Kidney (tissue), 14 donors: Measurements from ENCODE around the gene PMPCA. TPM values are rescaled to one million over a fixed set of nuclear protein-coding genes. Genes with fewer than 3 reads are reported as not detected.

Experiments used
- DNase-seq, 5 donors: peaks; one replicate each; pipeline ENCODE4 v3.0.0-alpha.2; 2013 to 2020
- FAIRE-seq: peaks from 2 replicates; lab custom pipeline; 2012; peaks lifted over from hg19 to GRCh38; lab: Jason Lieb, UNC
- H3K27ac ChIP-seq, 2 donors: one replicate each; pipeline ENCODE4 v1.7.0; 2013; ENCODE audit warnings: low read depth in 2 of 2, low read length in 2 of 2, inconsistent platforms in 1 of 2
- H3K27me3 ChIP-seq: one replicate; pipeline ENCODE4 v1.7.1; 2013; ENCODE audit warnings: low read length, inconsistent platforms; ENCODE audit not compliant: control insufficient read depth, insufficient read depth
- H3K36me3 ChIP-seq, 3 donors: one replicate each; pipeline versions ENCODE4 v1.7.0 to v1.7.1; 2013; ENCODE audit warnings: low read length in 3 of 3, control low read depth in 1 of 3, inconsistent platforms in 1 of 3; ENCODE audit not compliant: insufficient read depth in 3 of 3, control insufficient read depth in 2 of 3
- H3K4me1 ChIP-seq, 3 donors: one replicate each; pipeline versions ENCODE4 v1.7.0 to v1.7.1; 2013; ENCODE audit warnings: low read length in 3 of 3, inconsistent platforms in 1 of 3, low read depth in 1 of 3; ENCODE audit not compliant: control insufficient read depth in 2 of 3, insufficient read depth in 2 of 3
- H3K4me3 ChIP-seq, 3 donors: one replicate each; pipeline versions ENCODE4 v1.7.0 to v1.8.1; 2013; ENCODE audit warnings: low read length in 3 of 3, control low read depth in 1 of 3, inconsistent platforms in 1 of 3
- H3K9ac ChIP-seq, 3 donors: one replicate each; pipeline versions ENCODE4 v1.7.0 to v1.7.1; 2013; ENCODE audit warnings: low read length in 3 of 3, control low read depth in 1 of 3, inconsistent platforms in 1 of 3
- H3K9me3 ChIP-seq, 3 donors: one replicate each; pipeline versions ENCODE4 v1.7.0 to v1.7.1; 2013; ENCODE audit warnings: low read length in 3 of 3, control low read depth in 1 of 3, inconsistent platforms in 1 of 3; ENCODE audit not compliant: control insufficient read depth in 2 of 3, insufficient read depth in 1 of 3
- intact Hi-C: fragments of 100-400 bp; cut with DNase I; formaldehyde crosslinking; loops from one replicate; pipeline ENCODE4 v1.11.1; 2022
- polyA plus RNA-seq: library from polyadenylated mRNA; stranded (reverse); fragments of 350-450 nt; fragmentation: Illumina TruSeq; extraction: RNeasy Lipid Tissue Mini Kit (QIAGEN cat#74804); gene quantifications from one replicate; pipeline ENCODE4 v1.2.3, GENCODE V29; 2014; ENCODE audit warnings: low read depth, low replicate concordance; ENCODE audit not compliant: insufficient read depth
- total RNA-seq: library from RNA; stranded (reverse); fragmentation: NEBNext Ultra II Directional; extraction: Animal tissue kit (Norgen Biotek cat#: 25700); gene quantifications from one replicate; pipeline ENCODE4 v1.2.1, GENCODE V29; 2021
- TF ChIP-seq, protein P1 (sequence below): IDR thresholded peaks from 3 replicates; pipeline ENCODE4 v1.5.1; 2012; ENCODE audit warnings: mild to moderate bottlenecking, moderate library complexity, borderline replicate concordance; ENCODE audit not compliant: insufficient read depth; ENCODE audit errors: extremely low read depth
- donor health status: control.
- donor health status: control.
- donor health status: control.
- donor health status: control.
- donor health status: control.
- donor health status: DM: yes; HTN: yes; CAD: no.
- donor health status: Normal renal cell carcinoma (clear cell type).

PMPCA gene
- total and polyA plus RNA-seq, 2 donors from 2014 or later, result 45.6 to 50.1 TPM

DNA sequence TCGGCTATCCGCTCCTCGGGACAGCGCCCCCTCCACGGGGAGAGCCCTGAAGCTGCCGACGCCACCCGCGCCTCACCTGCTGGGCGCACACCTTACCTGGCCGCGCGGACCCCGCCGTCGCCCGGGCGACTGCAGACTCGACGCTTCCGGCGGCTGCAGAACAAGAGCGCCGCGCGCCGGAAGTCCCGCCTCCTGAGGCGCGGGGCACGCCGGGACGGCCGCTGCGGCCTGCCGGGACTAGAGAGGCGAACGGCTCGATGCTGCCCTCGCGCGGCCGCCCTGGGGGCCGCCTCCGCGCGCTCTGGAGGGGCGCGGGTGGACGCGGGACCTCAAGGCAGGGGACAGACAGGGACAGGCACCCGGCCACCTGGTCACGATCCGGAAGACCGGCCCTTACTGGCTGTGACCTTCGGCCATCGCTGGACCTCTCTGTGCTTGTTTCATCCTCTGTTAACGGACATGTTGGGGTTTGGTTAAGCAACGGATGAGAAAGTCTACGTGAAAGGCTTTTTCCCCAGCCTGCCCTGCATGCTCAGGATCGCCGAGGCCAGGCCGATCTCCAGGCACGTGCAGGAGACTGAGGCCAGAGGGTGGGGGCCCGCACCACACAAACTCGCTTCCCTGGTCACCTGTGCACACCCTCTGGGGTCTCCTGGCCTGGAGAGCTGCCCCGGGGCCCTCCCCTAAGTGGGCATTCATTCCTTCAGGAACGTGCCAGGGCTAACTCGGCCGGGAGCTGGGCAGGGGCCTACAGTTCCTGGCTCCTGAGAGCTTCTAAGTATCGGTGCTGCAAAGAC lies 10.2 kb upstream of the PMPCA start, which contains the start of gene SNAPC4:
TSS of gene SNAPC4 (minus strand) at position 133 of the 797 bp plus-strand sequence. CDS start 1,742 bp downstream, outside the sequence.
- peak within 1 kb of the TSS; percentile 44 to 69 (median 52) for H3K9ac ChIP-seq
- intact Hi-C loops, result no loop called here

DNA sequence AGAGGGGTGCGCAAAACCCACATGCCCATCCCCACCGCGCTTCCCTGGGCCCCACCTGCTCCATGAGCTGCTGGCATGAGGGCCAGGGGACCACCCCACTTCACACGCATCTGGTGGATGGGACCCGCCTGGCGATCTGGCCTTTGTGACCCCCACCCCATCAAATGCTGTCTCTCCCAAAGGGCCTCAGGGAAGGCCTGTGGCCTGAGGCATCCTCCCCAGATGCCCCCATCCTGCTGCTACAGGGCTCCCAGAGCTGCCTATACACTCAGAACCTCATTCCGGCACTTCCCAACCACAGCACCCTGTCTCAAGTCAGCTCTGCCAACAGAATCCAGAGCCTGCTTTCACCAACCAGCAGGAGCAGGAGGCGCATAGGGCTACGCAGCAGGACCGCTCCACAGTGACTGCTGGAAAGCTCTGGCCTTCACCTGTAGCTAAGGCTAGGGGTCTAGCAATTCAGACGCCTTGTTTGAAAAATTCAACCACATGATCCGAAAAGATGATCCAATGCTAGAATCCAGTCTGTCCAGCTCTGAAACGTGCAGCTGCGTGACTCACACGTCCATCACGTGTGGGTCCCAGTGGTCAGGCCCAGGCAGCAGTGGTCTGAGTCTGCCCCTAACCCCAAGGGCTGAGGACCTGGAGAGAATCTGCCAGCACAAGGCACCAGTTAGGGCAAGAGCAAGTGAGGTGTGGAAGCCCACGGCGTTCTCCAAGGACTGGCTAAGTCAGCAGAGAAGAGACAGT lies 9.1 kb upstream of the PMPCA start:
- FAIRE-seq (no peak), DNase-seq (no peak)
- Histone ChIP-seq H3K36me3 (peaks cover 0 to 11% (median 8%) of the 10 kb centered on the region in 3 donors), H3K9me3 (no peaks in the 10 kb centered on the region), H3K9ac (no peak overlapping the region), H3K4me3 (no peak overlapping the region), H3K4me1 (peaks cover 0 to 14% (median 4%) of the 10 kb centered on the region in 3 donors), H3K27me3 (no peaks in the 10 kb centered on the region), H3K27ac (no peak overlapping the region)
- intact Hi-C loops, result no loop called here
- TF ChIP-seq, protein P1, sequence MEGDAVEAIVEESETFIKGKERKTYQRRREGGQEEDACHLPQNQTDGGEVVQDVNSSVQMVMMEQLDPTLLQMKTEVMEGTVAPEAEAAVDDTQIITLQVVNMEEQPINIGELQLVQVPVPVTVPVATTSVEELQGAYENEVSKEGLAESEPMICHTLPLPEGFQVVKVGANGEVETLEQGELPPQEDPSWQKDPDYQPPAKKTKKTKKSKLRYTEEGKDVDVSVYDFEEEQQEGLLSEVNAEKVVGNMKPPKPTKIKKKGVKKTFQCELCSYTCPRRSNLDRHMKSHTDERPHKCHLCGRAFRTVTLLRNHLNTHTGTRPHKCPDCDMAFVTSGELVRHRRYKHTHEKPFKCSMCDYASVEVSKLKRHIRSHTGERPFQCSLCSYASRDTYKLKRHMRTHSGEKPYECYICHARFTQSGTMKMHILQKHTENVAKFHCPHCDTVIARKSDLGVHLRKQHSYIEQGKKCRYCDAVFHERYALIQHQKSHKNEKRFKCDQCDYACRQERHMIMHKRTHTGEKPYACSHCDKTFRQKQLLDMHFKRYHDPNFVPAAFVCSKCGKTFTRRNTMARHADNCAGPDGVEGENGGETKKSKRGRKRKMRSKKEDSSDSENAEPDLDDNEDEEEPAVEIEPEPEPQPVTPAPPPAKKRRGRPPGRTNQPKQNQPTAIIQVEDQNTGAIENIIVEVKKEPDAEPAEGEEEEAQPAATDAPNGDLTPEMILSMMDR, result no peak

More for the DNA sequence above, 10.2 kb upstream of the PMPCA start, which contains the start of gene SNAPC4:
- DNase-seq (peak; percentile 89 to 96 (median 94)), FAIRE-seq (no peak)
- Histone ChIP-seq H3K4me3 (peak within 1 kb of the TSS; percentile 55 to 84 (median 64)), H3K27me3 (no peaks in the 10 kb centered on the region), H3K4me1 (peaks cover 0 to 14% (median 4%) of the 10 kb centered on the region in 3 donors), H3K9me3 (no peaks in the 10 kb centered on the region), H3K27ac (peak within 1 kb of the TSS in 1 of 2 donors; percentile 43), H3K36me3 (peaks cover 0 to 20% (median 11%) of the 10 kb centered on the region in 3 donors)
- TF ChIP-seq, protein P1, result peak; percentile 95

DNA sequence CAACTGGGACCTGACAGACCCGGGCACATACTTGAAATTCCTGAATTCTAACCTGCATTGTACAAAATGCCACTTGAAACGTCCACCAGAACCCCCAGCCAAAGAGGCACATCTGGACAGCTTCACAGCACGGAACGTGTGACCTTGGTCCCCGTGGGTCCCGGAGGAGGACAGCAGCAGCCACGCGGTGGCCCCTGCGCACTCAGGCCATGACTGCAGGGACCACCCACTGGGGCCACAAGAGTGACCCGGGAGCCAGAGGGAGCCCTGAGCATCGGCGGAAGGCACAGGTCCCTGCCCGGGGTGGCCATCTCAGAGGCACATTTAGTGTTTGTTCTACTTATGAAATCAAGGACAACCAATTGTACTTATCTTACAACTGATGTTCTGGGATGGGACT lies 8.4 kb upstream of the PMPCA start:
- Histone ChIP-seq H3K27me3 (no peaks in the 10 kb centered on the region), H3K4me1 (peaks cover 0 to 14% (median 4%) of the 10 kb centered on the region in 3 donors), H3K9me3 (no peaks in the 10 kb centered on the region), H3K4me3 (no peak overlapping the region), H3K9ac (no peak overlapping the region), H3K36me3 (peaks cover 0 to 10% (median 7%) of the 10 kb centered on the region in 3 donors), H3K27ac (no peak overlapping the region)
- intact Hi-C loops, result no loop called here
- FAIRE-seq (no peak), DNase-seq (no peak)
- TF ChIP-seq, protein P1, result no peak
